Upper lobe of left lung (tissue), 4 donors: Measurements from ENCODE around the gene ZBED6.
"Not testable (repeated sequence)": the region's sequence is repeated elsewhere in the genome, so short reads cannot be mapped to it uniquely, and the experiment has no call there.

Experiments
- EP300 ChIP-seq, 4 donors: sonication (generic); formaldehyde crosslinking; IDR thresholded peaks; one replicate each; pipeline ENCODE4 v1.5.1; 2017; ENCODE audit warnings: antibody characterized with exemption in 4 of 4, control low read depth in 2 of 4
- POLR2A ChIP-seq, 4 donors: fragments of 450-650 bp; IDR thresholded peaks; one replicate each; pipeline ENCODE4 v1.5.1; 2016 to 2017; ENCODE audit warnings: antibody characterized with exemption in 4 of 4, mild to moderate bottlenecking in 2 of 4
- POLR2AphosphoS5 ChIP-seq, 2 donors: sonication (generic); formaldehyde crosslinking; IDR thresholded peaks; one replicate each; pipeline ENCODE4 v1.5.1; 2017; ENCODE audit warnings: antibody characterized with exemption in 2 of 2
- TF ChIP-seq, protein P1 (sequence below), 6 experiments: fragments of 450-650 bp in 4 of 6; fragments of 200-600 bp in 2 of 6; sonication (generic) in 2 of 6; IDR thresholded peaks; one replicate each; pipeline ENCODE4 v1.5.1; 2016 to 2019; ENCODE audit warnings: antibody characterized with exemption in 6 of 6

GRCh38 chr1:203758749-203759148 is 36.7 kb upstream of the ZBED6 start:
- TF ChIP-seq, protein P1, sequence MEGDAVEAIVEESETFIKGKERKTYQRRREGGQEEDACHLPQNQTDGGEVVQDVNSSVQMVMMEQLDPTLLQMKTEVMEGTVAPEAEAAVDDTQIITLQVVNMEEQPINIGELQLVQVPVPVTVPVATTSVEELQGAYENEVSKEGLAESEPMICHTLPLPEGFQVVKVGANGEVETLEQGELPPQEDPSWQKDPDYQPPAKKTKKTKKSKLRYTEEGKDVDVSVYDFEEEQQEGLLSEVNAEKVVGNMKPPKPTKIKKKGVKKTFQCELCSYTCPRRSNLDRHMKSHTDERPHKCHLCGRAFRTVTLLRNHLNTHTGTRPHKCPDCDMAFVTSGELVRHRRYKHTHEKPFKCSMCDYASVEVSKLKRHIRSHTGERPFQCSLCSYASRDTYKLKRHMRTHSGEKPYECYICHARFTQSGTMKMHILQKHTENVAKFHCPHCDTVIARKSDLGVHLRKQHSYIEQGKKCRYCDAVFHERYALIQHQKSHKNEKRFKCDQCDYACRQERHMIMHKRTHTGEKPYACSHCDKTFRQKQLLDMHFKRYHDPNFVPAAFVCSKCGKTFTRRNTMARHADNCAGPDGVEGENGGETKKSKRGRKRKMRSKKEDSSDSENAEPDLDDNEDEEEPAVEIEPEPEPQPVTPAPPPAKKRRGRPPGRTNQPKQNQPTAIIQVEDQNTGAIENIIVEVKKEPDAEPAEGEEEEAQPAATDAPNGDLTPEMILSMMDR (IDR thresholded peaks at IDR 0.05): not testable (repeated sequence)
- TF ChIP-seq EP300, POLR2AphosphoS5, POLR2A (IDR thresholded peaks at IDR 0.05): not testable (repeated sequence)
